ENCODE measurements around the gene MTMR6.
A peak's percentile ranks its signal among the peaks of the same experiment; 100 is the strongest.
"Not testable (repeated sequence)": the region's sequence is repeated elsewhere in the genome, so short reads cannot be mapped to it uniquely, and the experiment has no call there.

Gene MTMR6

DNA sequence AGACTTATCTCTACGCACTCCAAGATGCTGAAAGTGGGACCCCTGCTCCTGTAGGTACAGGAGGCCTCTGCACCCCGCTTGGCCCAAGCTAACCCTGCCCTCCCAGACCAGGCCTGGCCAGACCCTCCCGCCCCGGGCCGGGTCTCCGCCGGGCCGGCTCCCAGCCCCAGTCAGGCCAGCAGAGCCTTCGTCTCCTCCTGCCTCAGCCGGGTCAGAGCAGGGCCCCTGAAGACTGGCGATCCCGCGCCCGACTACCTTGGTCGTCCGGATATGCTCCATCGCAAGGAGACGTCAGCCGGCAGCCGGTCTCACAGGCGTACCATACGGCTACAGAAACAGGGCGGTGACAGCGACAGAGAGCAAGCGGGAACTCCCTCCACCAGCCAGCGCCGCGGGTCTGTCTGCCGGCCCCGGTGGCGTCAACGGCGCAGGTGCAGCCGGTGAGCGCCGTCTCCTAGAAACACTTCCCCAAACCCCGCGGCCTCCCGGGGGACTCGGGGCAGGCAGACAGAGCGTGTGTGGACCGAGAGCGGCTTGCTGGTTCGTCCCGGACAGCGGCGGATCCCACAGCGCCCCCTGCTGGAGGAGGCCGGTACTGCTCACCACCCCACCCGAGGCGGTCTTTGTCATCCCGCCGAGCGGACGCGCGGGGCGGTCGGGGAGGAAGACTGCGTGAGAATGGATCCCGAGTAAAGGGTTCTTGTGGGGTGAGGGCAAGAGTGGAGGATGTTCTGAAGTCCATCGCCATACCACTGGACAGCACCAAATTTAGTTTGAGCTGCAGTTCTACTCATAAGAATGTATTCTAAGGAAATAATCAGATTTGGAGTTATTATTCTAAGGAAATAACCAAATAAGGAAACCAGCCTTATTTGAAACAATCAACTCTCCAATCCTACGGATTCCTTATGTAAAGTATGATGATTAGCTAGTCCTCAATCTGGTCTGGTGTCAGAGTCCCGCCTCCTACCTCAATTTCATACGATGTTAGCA, at the start of gene MTMR6:
Gene MTMR6, minus strand, starts transcription at position 520 of the 993 bp plus-strand sequence. Its CDS starts 241 bp downstream, at position 279.
- H3K9ac ChIP-seq (ENCODE audit: low read length) = peak within 1 kb of the TSS; percentile 84
- H3K4me1 ChIP-seq (ENCODE audit: insufficient read depth, low read length) = peaks cover 13% of the 10 kb centered on the region
- no peaks in the 10 kb centered on the region for H3K27me3 ChIP-seq (ENCODE audit: control insufficient read depth in 1 of 2, insufficient read depth in 2 of 2, low read length in 2 of 2)
- H3K27ac ChIP-seq (ENCODE audit: low read depth, low read length) = peak within 1 kb of the TSS; percentile 86
- H3K36me3 ChIP-seq (ENCODE audit: insufficient read depth, low read length) = no peaks in the 10 kb centered on the region
- H3K9me3 ChIP-seq (ENCODE audit: low read length) = no peaks in the 10 kb centered on the region
- peak within 1 kb of the TSS; percentile 93 to 97 for H3K4me3 ChIP-seq (ENCODE audit: low read depth in 1 of 2, low read length in 2 of 2)

DNA sequence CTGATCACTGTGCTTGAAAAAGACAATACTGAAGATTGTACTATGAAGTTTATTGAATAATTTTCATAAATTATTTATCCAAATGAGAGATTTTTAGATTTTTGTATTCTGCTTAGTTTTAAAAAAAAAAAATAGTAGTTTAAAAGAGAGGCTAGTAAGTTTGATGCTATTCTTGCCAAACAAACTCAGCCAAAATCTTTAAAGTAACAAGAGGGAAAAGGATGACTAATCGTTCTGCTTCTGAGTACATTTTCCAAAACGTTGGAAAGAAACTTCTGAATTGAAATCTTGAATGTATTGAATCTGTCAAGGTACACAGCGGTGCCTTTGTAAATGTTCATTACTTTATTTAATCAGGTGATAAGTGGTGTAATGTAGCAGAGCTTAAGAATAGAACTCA, 48.6 kb upstream of the MTMR6 start:
- H3K36me3 ChIP-seq (ENCODE audit: insufficient read depth, low read length) = peaks cover 48% of the 10 kb centered on the region
- no peaks in the 10 kb centered on the region for H3K27me3 ChIP-seq (ENCODE audit: control insufficient read depth in 1 of 2, insufficient read depth in 2 of 2, low read length in 2 of 2)
- no peaks in the 10 kb centered on the region for H3K9me3 ChIP-seq (ENCODE audit: low read length)
- no peaks in the 10 kb centered on the region for H3K4me1 ChIP-seq (ENCODE audit: insufficient read depth, low read length)
- no peak overlapping the region for H3K27ac ChIP-seq (ENCODE audit: low read depth, low read length)
- H3K9ac ChIP-seq (ENCODE audit: low read length) = no peak overlapping the region
- H3K4me3 ChIP-seq (ENCODE audit: low read depth in 1 of 2, low read length in 2 of 2) = no peak overlapping the region

DNA sequence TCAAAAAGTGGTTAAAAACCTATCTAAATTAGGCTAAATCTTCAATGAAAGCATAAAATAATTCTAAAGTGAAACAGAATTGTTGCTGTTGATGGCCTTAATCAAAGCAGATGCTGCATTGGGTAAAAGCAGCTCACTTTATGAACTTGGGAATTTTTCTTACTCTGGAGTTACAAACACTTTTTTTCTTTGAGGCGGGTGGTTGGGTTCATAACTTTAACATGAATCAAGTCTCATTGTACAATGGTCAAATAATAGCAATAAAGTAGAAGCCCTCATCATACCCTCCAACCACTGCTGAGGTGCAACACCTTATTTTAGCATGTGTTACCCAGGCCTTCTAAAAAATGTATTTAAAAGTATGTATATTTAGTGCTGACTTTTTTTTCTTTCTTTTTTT, 43.3 kb upstream of the MTMR6 start:
- Histone ChIP-seq H3K9me3 (ENCODE audit: low read length) (no peaks in the 10 kb centered on the region), H3K4me3 (ENCODE audit: low read depth in 1 of 2, low read length in 2 of 2) (no peak overlapping the region), H3K36me3 (ENCODE audit: insufficient read depth, low read length) (peaks cover 56% of the 10 kb centered on the region), H3K9ac (ENCODE audit: low read length) (no peak overlapping the region), H3K27ac (ENCODE audit: low read depth, low read length) (no peak overlapping the region), H3K27me3 (ENCODE audit: control insufficient read depth in 1 of 2, insufficient read depth in 2 of 2, low read length in 2 of 2) (no peaks in the 10 kb centered on the region), H3K4me1 (ENCODE audit: insufficient read depth, low read length) (no peaks in the 10 kb centered on the region)

DNA sequence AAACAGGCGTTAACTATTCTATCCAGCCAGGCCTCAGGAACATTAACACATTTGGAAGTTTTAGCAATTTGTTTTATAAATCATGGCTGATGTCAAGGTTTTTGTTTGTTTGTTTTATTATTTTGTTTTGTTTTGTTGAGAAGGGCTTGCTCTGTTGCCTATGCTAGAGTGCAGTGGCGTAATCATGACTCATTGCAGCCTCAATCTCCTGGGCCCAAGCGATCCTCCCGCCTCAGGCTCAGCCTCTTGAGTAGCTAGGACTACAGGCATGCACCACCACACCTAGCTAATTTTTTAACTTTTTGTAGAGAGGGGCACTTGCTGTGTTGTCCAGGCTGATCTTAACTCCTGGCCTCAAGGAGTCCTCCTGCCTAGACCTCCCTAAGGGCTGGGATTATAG, 42.4 kb upstream of the MTMR6 start:
- H3K36me3 ChIP-seq (ENCODE audit: insufficient read depth, low read length) = peaks cover 56% of the 10 kb centered on the region
- H3K27ac ChIP-seq (ENCODE audit: low read depth, low read length) = no peak overlapping the region

DNA sequence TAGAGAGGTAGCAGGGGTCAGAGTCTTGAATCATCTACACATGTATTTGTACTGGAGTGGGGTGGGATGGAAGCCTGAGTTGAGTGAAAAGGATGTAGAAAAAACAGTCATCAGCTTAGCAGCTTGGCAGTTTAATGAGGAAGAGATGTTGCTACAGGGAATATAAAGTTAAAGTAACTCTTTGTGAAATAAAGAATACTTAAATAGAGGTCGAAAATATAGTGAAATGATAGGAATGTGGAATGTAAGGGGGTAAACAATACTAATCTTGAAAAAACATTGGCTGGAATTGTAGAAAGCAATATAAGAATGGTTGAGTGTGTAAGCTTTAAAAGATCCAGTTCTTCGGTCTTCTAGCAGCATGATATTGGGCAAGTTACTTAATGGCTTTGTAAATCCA, 36.8 kb upstream of the MTMR6 start:
- no peaks in the 10 kb centered on the region for H3K27me3 ChIP-seq (ENCODE audit: control insufficient read depth in 1 of 2, insufficient read depth in 2 of 2, low read length in 2 of 2)
- no peak overlapping the region for H3K27ac ChIP-seq (ENCODE audit: low read depth, low read length)
- peaks cover 43% of the 10 kb centered on the region for H3K36me3 ChIP-seq (ENCODE audit: insufficient read depth, low read length)
- H3K9ac ChIP-seq (ENCODE audit: low read length) = no peak overlapping the region
- H3K4me1 ChIP-seq (ENCODE audit: insufficient read depth, low read length) = no peaks in the 10 kb centered on the region
- H3K4me3 ChIP-seq (ENCODE audit: low read depth in 1 of 2, low read length in 2 of 2) = no peak overlapping the region
- H3K9me3 ChIP-seq (ENCODE audit: low read length) = no peaks in the 10 kb centered on the region

More for the DNA sequence above, 42.4 kb upstream of the MTMR6 start:
- Histone ChIP-seq H3K9me3 (ENCODE audit: low read length) (no peaks in the 10 kb centered on the region), H3K4me3 (ENCODE audit: low read depth in 1 of 2, low read length in 2 of 2) (no peak overlapping the region), H3K9ac (ENCODE audit: low read length) (no peak overlapping the region), H3K4me1 (ENCODE audit: insufficient read depth, low read length) (no peaks in the 10 kb centered on the region), H3K27me3 (ENCODE audit: control insufficient read depth in 1 of 2, insufficient read depth in 2 of 2, low read length in 2 of 2) (no peaks in the 10 kb centered on the region)

DNA sequence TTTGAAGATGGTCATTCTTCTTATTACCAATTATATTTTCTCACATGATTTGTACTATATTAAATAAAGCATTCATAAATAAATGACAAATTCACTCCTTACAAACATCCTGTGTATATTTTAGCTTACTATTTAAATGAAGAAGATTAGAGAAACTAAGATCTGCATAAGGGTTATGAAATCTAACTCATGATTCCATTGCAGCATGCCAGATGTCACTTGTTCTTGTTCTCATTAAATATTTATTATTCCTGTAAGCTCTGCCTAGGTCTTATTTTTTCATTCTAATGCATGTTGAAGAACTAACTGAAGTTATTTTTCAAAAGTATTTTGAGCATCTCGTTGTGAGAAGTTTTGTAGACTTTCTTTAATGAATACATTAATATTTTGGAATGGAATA, 32.5 kb upstream of the MTMR6 start:
- Histone ChIP-seq H3K27me3 (ENCODE audit: control insufficient read depth in 1 of 2, insufficient read depth in 2 of 2, low read length in 2 of 2) (no peaks in the 10 kb centered on the region), H3K4me1 (ENCODE audit: insufficient read depth, low read length) (no peaks in the 10 kb centered on the region), H3K9ac (ENCODE audit: low read length) (no peak overlapping the region), H3K27ac (ENCODE audit: low read depth, low read length) (no peak overlapping the region), H3K9me3 (ENCODE audit: low read length) (no peaks in the 10 kb centered on the region), H3K36me3 (ENCODE audit: insufficient read depth, low read length) (peaks cover 41% of the 10 kb centered on the region), H3K4me3 (ENCODE audit: low read depth in 1 of 2, low read length in 2 of 2) (no peak overlapping the region)

DNA sequence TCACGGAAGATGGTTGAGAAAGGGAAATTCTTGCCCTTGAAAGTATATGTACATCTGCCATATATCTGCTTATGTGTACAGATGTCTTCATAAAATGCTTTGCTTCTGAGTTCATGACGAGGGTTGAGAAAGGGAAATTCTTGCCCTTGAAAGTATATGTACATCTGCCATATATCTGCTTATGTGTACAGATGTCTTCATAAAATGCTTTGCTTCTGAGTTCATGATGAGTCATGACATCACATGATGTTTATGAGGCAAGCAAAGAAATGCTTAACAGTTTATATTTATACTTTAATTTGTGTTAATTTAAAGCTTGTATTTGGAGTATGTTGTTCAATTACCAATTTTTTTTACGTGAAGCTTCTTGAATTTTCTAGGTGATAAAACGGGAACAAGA, 31.7 kb upstream of the MTMR6 start:
- H3K4me1 ChIP-seq (ENCODE audit: insufficient read depth, low read length); H3K9me3 ChIP-seq (ENCODE audit: low read length); H3K9ac ChIP-seq (ENCODE audit: low read length); H3K4me3 ChIP-seq (ENCODE audit: low read depth in 1 of 2, low read length in 2 of 2); H3K27me3 ChIP-seq (ENCODE audit: control insufficient read depth in 1 of 2, insufficient read depth in 2 of 2, low read length in 2 of 2); H3K27ac ChIP-seq (ENCODE audit: low read depth, low read length): not testable (repeated sequence)
- H3K36me3 ChIP-seq (ENCODE audit: insufficient read depth, low read length) = peaks cover 48% of the 10 kb centered on the region

DNA sequence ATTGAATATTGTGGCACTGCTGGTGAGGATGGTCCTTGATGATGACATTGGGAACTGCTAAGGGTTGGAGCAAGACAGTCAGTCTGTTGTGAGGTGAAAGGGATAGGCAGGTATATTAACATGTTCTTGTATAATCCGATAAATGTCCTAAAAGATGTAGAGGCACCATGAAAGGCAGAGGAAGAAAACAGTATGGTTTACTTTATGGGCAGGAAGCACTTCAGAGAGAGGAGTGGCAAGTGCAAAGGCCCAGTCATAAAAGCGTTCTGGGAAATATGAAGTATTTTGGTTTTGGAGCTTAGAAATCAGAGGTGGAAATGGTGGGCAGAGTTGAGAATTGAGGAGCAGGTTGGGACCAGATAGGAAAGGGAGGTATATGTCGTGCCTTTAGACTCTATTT, 23.6 kb upstream of the MTMR6 start:
- Histone ChIP-seq H3K9ac (ENCODE audit: low read length) (no peak overlapping the region), H3K4me3 (ENCODE audit: low read depth in 1 of 2, low read length in 2 of 2) (no peak overlapping the region), H3K9me3 (ENCODE audit: low read length) (no peaks in the 10 kb centered on the region), H3K4me1 (ENCODE audit: insufficient read depth, low read length) (no peaks in the 10 kb centered on the region), H3K27me3 (ENCODE audit: control insufficient read depth in 1 of 2, insufficient read depth in 2 of 2, low read length in 2 of 2) (no peaks in the 10 kb centered on the region), H3K36me3 (ENCODE audit: insufficient read depth, low read length) (peaks cover 41% of the 10 kb centered on the region), H3K27ac (ENCODE audit: low read depth, low read length) (no peak overlapping the region)

DNA sequence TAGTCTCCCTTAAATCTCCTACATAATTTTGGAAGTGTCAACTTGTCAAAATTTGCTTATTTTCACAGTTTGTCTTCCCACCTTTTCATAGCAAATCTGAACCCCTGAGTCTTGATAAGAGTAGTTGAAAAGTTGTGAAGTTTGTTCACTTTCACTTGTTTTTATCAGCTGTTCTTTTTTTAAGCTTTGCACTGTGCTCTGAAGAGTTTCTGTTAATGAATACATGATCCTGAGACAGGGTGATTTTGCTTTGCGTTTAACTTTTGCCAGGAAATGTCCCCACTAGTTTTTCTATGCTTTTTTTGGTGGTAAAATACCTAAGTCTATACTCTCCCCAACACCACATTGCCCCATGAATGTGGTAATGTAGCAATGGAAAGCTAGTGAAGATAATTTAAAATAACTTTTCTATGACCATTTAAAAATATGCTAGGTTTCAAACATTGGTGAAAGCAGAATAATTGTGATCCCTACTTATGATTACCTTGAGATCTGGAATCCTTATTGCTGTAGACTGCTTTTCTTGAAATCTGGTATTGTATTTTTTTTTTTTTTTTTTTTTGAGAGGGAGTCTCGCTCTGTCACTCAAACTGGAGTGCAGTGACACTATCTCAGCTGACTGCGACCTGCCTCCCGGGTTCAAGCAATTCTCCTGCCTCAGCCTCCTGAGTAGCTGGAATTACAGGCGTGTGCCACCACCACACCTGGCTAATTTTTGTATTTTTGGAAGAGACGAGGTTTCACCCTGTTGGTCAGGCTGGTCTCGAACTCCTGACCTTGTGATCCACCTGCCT, 19.6 kb upstream of the MTMR6 start:
- H3K36me3 ChIP-seq (ENCODE audit: insufficient read depth, low read length) = peaks cover 13% of the 10 kb centered on the region
- H3K9me3 ChIP-seq (ENCODE audit: low read length) = no peaks in the 10 kb centered on the region
- no peak overlapping the region for H3K4me3 ChIP-seq (ENCODE audit: low read depth in 1 of 2, low read length in 2 of 2)

DNA sequence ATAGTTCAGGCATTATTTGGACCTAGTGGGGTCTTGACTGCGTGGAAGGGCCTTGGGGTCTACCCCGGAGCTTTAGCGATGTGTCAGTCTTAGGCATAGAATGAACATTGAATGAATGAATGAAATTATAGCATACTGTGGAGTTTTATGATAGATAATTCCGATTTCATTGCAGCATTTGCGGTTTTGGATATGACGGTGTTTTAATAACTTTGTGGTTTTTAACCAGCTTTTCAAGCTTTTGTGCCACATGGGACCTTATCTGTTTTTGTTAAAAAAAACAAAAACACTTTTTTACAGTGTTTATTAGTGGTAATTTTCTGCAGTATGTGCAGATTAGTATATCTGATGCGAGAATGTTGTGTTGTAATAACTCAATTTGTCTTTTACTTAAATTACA, 14.8 kb upstream of the MTMR6 start:
- Histone ChIP-seq H3K27me3 (ENCODE audit: control insufficient read depth in 1 of 2, insufficient read depth in 2 of 2, low read length in 2 of 2) (no peaks in the 10 kb centered on the region), H3K36me3 (ENCODE audit: insufficient read depth, low read length) (no peaks in the 10 kb centered on the region), H3K4me1 (ENCODE audit: insufficient read depth, low read length) (peaks cover 10% of the 10 kb centered on the region), H3K4me3 (ENCODE audit: low read depth in 1 of 2, low read length in 2 of 2) (peak overlapping the region; percentile 82 to 86), H3K27ac (ENCODE audit: low read depth, low read length) (peak overlapping the region; percentile 96), H3K9ac (ENCODE audit: low read length) (peak overlapping the region; percentile 87), H3K9me3 (ENCODE audit: low read length) (no peaks in the 10 kb centered on the region)

More for the DNA sequence above, 19.6 kb upstream of the MTMR6 start:
- Histone ChIP-seq H3K27ac (ENCODE audit: low read depth, low read length) (no peak overlapping the region), H3K27me3 (ENCODE audit: control insufficient read depth in 1 of 2, insufficient read depth in 2 of 2, low read length in 2 of 2) (no peaks in the 10 kb centered on the region), H3K9ac (ENCODE audit: low read length) (no peak overlapping the region), H3K4me1 (ENCODE audit: insufficient read depth, low read length) (peaks cover 10% of the 10 kb centered on the region)

DNA sequence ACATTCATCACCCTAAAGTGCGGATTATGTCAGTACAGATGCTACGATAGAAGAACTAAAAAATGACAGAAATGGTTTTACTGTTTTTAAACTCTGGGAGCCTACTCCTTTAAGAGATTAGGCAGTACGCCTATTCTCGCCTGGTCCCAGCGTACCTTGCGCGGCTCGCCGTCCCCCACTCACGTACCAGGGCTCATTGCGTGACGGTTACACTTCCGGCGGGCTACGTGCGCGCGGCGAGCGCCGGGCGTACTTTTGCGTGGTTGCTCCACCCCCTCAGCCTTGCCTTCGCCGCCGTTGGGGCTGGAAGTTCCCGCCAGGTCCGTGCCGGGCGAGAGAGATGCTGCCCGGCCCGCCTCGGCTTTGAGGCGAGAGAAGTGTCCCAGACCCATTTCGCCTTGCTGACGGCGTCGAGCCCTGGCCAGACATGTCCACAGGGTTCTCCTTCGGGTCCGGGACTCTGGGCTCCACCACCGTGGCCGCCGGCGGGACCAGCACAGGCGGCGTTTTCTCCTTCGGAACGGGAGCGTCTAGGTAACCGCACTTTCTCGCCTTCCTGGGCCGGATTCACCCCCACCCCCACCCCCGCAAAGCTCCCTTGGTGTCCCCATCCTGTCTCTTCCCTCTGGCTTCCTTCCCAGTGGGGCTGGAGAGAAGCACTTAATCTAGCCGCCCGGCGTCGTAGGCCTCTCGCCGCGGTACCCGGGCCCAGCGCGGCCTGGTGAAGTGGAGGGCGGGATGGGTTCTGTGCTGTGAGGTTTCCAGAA, 14.2 kb upstream of the MTMR6 start, which contains the start of gene NUP58:
Gene NUP58, plus strand, starts transcription at position 279 of the 767 bp plus-strand sequence. Its CDS starts 149 bp downstream, at position 428.
- H3K36me3 ChIP-seq (ENCODE audit: insufficient read depth, low read length) = no peaks in the 10 kb centered on the region
- H3K9ac ChIP-seq (ENCODE audit: low read length) = peak within 1 kb of the TSS; percentile 87
- peak within 1 kb of the TSS; percentile 82 to 86 for H3K4me3 ChIP-seq (ENCODE audit: low read depth in 1 of 2, low read length in 2 of 2)
- H3K27ac ChIP-seq (ENCODE audit: low read depth, low read length) = peak within 1 kb of the TSS; percentile 96
- H3K4me1 ChIP-seq (ENCODE audit: insufficient read depth, low read length) = peaks cover 10% of the 10 kb centered on the region
- no peaks in the 10 kb centered on the region for H3K9me3 ChIP-seq (ENCODE audit: low read length)
- no peaks in the 10 kb centered on the region for H3K27me3 ChIP-seq (ENCODE audit: control insufficient read depth in 1 of 2, insufficient read depth in 2 of 2, low read length in 2 of 2)
